ENCODE data around the gene HEXD. TPM values are rescaled to one million over a fixed set of nuclear protein-coding genes. Genes with fewer than 3 reads are reported as not detected.

Gene HEXD
- total RNA-seq (10 to 100 TPM in 1 of 2 donors, 1 to 10 TPM in 1; 9.7 to 19.9 TPM), polyA plus RNA-seq (10 to 100 TPM in 1 of 2 donors, 1 to 10 TPM in 1; 5.6 to 14.7 TPM)

- peak; percentile 95 for DNase-seq (ENCODE audit: low spot score)
- H3K9ac ChIP-seq (ENCODE audit: low read depth in 1 of 2, low read length in 2 of 2) = peak within 1 kb of the TSS; percentile 32 to 83
These were observed at the start of gene HEXD, which contains the start of gene OGFOD3 for GRCh38 chr17:82418001-82418986. TSS of gene HEXD (plus strand) at chr17:82418347. CDS start at chr17:82419800, 1,453 bp downstream. TSS of gene OGFOD3 (minus strand) at chr17:82418586. CDS start at chr17:82418485, 101 bp downstream.

DNA sequence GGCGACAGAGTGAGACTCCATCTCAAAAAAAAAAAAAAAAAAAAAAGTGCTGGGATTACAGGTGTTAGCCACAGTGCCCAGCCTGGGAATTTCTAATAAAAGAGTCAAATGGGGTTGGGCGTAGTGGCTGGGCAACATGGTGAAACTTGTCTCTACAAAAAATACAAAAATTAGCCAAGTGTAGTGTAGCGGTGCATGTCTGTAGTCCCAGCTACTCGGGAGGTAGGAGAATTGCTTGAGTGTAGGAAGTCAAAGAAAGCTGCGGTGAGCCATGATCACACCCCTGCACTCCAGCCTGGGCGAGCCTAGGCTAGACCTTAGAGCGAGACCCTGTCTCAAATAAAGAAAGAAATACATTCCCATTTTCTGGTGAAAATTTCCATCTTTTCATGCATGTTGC, 48.9 kb upstream of the HEXD start:
- Histone ChIP-seq H3K27ac (ENCODE audit: low read depth in 1 of 2, low read length in 2 of 2) (no peak overlapping the region), H3K36me3 (ENCODE audit: control insufficient read depth in 4 of 4, insufficient read depth in 3 of 4, low read depth in 1 of 4, low read length in 3 of 4) (no peaks in the 10 kb centered on the region), H3K27me3 (ENCODE audit: control insufficient read depth in 4 of 4, insufficient read depth in 4 of 4, low read length in 3 of 4) (peaks cover 0 to 10% (median 3%) of the 10 kb centered on the region in 4 donors), H3K9ac (ENCODE audit: low read depth in 1 of 2, low read length in 2 of 2) (no peak overlapping the region), H3K9me3 (ENCODE audit: control insufficient read depth in 4 of 4, low read length in 3 of 4) (no peaks in the 10 kb centered on the region), H3K4me3 (ENCODE audit: low read depth in 1 of 3, low read length in 3 of 3) (no peak overlapping the region), H3K4me1 (ENCODE audit: control insufficient read depth in 4 of 4, insufficient read depth in 4 of 4, low read length in 3 of 4) (peaks cover 5 to 20% (median 11%) of the 10 kb centered on the region in 4 donors)
- no peak for DNase-seq (ENCODE audit: low spot score)
- no peak for TF ChIP-seq TAF1 (conservative IDR thresholded peaks at IDR 0.05)
- WGBS = 94% methylated on average over 6 of the region's 7 CpGs

More at GRCh38 chr17:82418001-82418986, at the start of gene HEXD, which contains the start of gene OGFOD3:
- WGBS = 2% methylated on average over 108 of the region's 108 CpGs
- peak within 1 kb of the TSS; percentile 90 to 94 for H3K27ac ChIP-seq (ENCODE audit: low read depth in 1 of 2, low read length in 2 of 2)
- H3K36me3 ChIP-seq (ENCODE audit: control insufficient read depth in 4 of 4, insufficient read depth in 3 of 4, low read depth in 1 of 4, low read length in 3 of 4) = peaks cover 0 to 2% (median 0%) of the 10 kb centered on the region in 4 donors
- H3K9me3 ChIP-seq (ENCODE audit: control insufficient read depth in 4 of 4, low read length in 3 of 4) = no peaks in the 10 kb centered on the region
- H3K4me3 ChIP-seq (ENCODE audit: low read depth in 1 of 3, low read length in 3 of 3) = peak within 1 kb of the TSS; percentile 85 to 99 (median 87)
- TF ChIP-seq YY1 (IDR thresholded peaks at IDR 0.05) = peak; percentile 18
- TF ChIP-seq RAD21 (IDR thresholded peaks at IDR 0.05) = peak in 1 of 2 donors; percentile 20
- no peak for TF ChIP-seq CTCF (IDR thresholded peaks at IDR 0.05; ENCODE audit: low read depth, low read length, missing input control)
- H3K4me1 ChIP-seq (ENCODE audit: control insufficient read depth in 4 of 4, insufficient read depth in 4 of 4, low read length in 3 of 4) = peaks cover 0 to 21% (median 16%) of the 10 kb centered on the region in 4 donors
- H3K27me3 ChIP-seq (ENCODE audit: control insufficient read depth in 4 of 4, insufficient read depth in 4 of 4, low read length in 3 of 4) = no peaks in the 10 kb centered on the region

DNA sequence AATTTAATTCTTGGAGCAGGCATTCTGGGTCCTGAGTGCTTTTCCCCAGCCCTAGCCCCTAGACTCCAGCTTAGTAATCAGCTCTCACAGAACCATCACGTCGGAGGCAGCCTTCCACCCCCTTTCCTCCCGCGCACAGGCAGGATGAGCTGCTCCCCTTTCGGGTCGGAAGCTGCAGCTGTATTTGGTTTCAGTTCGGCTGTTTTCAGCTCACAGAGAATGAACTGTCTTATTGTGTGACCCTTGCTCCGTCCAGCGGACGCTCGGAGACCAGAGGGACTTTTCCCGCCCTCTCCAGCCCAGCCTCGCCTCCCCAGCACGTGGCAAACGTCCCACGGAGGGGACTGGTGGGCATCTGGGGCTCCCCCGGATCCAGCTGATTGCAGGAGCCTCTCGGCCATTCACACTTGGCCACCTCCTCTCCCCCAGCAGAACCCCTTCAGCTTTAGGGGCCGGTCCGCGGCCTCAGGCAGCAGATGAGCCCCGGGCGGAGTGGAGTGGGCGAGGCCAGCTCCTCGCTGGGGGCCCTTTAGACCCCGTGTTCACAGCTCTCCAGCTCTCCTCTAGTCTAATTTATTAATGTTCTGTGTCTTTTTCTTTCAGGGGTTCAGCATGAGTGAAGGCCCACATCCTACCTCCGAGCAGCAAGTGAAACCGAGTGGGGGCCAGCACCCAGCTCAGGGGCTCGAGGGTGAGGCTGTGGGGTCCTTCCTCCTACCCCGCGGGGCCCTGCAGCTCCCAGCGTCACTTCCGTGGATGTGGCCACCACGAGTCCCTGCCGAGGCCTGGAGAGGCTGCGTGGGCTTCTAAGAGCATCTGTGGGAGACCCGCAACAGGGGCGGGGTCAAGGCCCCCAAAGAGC, 47.4 kb upstream of the HEXD start:
- TF ChIP-seq RXRA (IDR thresholded peaks at IDR 0.05) = no peak
- TF ChIP-seq HNF4A (conservative IDR thresholded peaks at IDR 0.05) = peak in 1 of 2 donors; percentile 12
- no peak for TF ChIP-seq YY1 (IDR thresholded peaks at IDR 0.05)
- Histone ChIP-seq H3K4me1 (ENCODE audit: control insufficient read depth in 4 of 4, insufficient read depth in 4 of 4, low read length in 3 of 4) (peaks cover 5 to 22% (median 13%) of the 10 kb centered on the region in 4 donors), H3K9ac (ENCODE audit: low read depth in 1 of 2, low read length in 2 of 2) (no peak overlapping the region), H3K36me3 (ENCODE audit: control insufficient read depth in 4 of 4, insufficient read depth in 3 of 4, low read depth in 1 of 4, low read length in 3 of 4) (no peaks in the 10 kb centered on the region), H3K4me3 (ENCODE audit: low read depth in 1 of 3, low read length in 3 of 3) (peak overlapping the region in 2 of 3 donors; percentile 55 to 60), H3K27me3 (ENCODE audit: control insufficient read depth in 4 of 4, insufficient read depth in 4 of 4, low read length in 3 of 4) (peaks cover 0 to 17% (median 3%) of the 10 kb centered on the region in 4 donors), H3K9me3 (ENCODE audit: control insufficient read depth in 4 of 4, low read length in 3 of 4) (no peaks in the 10 kb centered on the region), H3K27ac (ENCODE audit: low read depth in 1 of 2, low read length in 2 of 2) (no peak overlapping the region)
- WGBS = 28% methylated on average over 38 of the region's 38 CpGs
- DNase-seq (ENCODE audit: low spot score) = no peak

Data from liver (tissue), 9 donors.